HCT116 (cell line): Measurements from ENCODE around the gene GLRX3. TPM values are rescaled to one million over a fixed set of nuclear protein-coding genes. Genes with fewer than 3 reads are reported as not detected.

Experiments
- ATAC-seq: fragments of 200-7000 bp; cut with Tn5 transposase; 2 replicates; pipeline ENCODE4 v1.9.1; 2020; ENCODE audit warnings: mild to moderate bottlenecking, moderate library complexity
- BruUV-seq: library from RNA; stranded (reverse); fragments of 400-500 nt; replicated peaks from 2 replicates; lab custom pipeline; 2021; lab: Mats Ljungman, UMichigan
- CTCF ChIA-PET: fragments of 300-600 bp; sonication (Branson Sonifier 250); formaldehyde crosslinking; loops from one replicate; lab custom pipeline; 2021; ENCODE audit warnings: antibody characterized with exemption; lab: Charles Lee
- POLR2A ChIA-PET: fragments of 300-600, 350-600 bp; sonication (Branson Sonifier 250); formaldehyde crosslinking; loops from one replicate; lab custom pipeline; 2021; ENCODE audit warnings: antibody characterized with exemption; lab: Charles Lee
- RAD21 ChIA-PET, 2 experiments: fragments of 300-600 bp; sonication (Branson Sonifier 250); formaldehyde crosslinking; loops; one replicate each; lab custom pipeline; 2023; ENCODE audit warnings: low total read pairs in 2 of 2; ENCODE audit not compliant: uncharacterized antibody in 2 of 2, unreplicated experiment in 2 of 2, low non-redundant PET in 1 of 2; lab: Charles Lee
- DNase-seq: peaks from one replicate; pipeline ENCODE4 v3.0.0-alpha.2; 2010; ENCODE audit warnings: low read depth, low spot score
- H2AFZ ChIP-seq: fragments of 200-600 bp; shearing (Covaris generic), sonication (generic); 2 replicates; pipeline ENCODE4 v1.6.1; 2017; ENCODE audit warnings: low read depth, mixed run types, mixed read lengths, antibody characterized with exemption, low read length; ENCODE audit not compliant: poor library complexity, severe bottlenecking
- H3K27ac ChIP-seq: 2 replicates; pipeline ENCODE4 v1.5.1; 2012; ENCODE audit warnings: low read depth, low read length
- H3K27me3 ChIP-seq: fragments of 200-600 bp; sonication (generic); 2 replicates; pipeline ENCODE4 v1.6.1; 2016; ENCODE audit warnings: mixed run types, low read length, mixed read lengths; ENCODE audit not compliant: insufficient read depth
- H3K36me3 ChIP-seq, 2 experiments: fragments of 200-500 bp in 1 of 2; fragments of 200-600 bp in 1 of 2; sonication (Bioruptor generic) in 1 of 2; sonication (generic) in 1 of 2; 2 replicates each; pipeline versions ENCODE4 v1.5.1 to v1.6.1; 2014 to 2016; ENCODE audit warnings: low read length in 2 of 2, inconsistent platforms in 1 of 2, mixed read lengths in 1 of 2, mixed run types in 1 of 2; ENCODE audit not compliant: insufficient read depth in 2 of 2, control insufficient read depth in 1 of 2
- H3K4me1 ChIP-seq, 2 experiments: fragments of 200-600 bp in 1 of 2; sonication (generic) in 1 of 2; 2 replicates each; pipeline versions ENCODE4 v1.5.1 to v1.6.1; 2012 to 2017; ENCODE audit warnings: low read length in 2 of 2, inconsistent platforms in 1 of 2, mild to moderate bottlenecking in 1 of 2, mixed read lengths in 1 of 2, mixed run types in 1 of 2, moderate library complexity in 1 of 2; ENCODE audit not compliant: insufficient read depth in 2 of 2, control insufficient read depth in 1 of 2
- H3K4me2 ChIP-seq: fragments of 200-600 bp; sonication (generic); 2 replicates; pipeline ENCODE4 v1.6.1; 2017; ENCODE audit warnings: mixed run types, low read length, mixed read lengths
- H3K4me3 ChIP-seq, 2 experiments: fragments of 200-600 bp in 1 of 2; sonication (generic) in 1 of 2; replicated peaks in 1 of 2; 2 replicates each; pipeline ENCODE4 v1.5.1; 2011 to 2016; ENCODE audit warnings: low read length in 2 of 2, control low read depth in 1 of 2, low read depth in 1 of 2, mild to moderate bottlenecking in 1 of 2, mixed read lengths in 1 of 2, mixed run types in 1 of 2
- H3K79me2 ChIP-seq: fragments of 200-600 bp; sonication (generic); 2 replicates; pipeline ENCODE4 v1.6.1; 2017; ENCODE audit warnings: mild to moderate bottlenecking, mixed run types, low read length, moderate library complexity, mixed read lengths; ENCODE audit not compliant: insufficient read depth
- H3K9ac ChIP-seq: fragments of 200-600 bp; sonication (generic); 2 replicates; pipeline ENCODE4 v1.6.1; 2016; ENCODE audit warnings: low read length, mixed read lengths
- H3K9me2 ChIP-seq: fragments of 200-600 bp; sonication (generic), shearing (Covaris generic); 2 replicates; pipeline ENCODE4 v1.6.1; 2017; ENCODE audit warnings: mixed run types, mild to moderate bottlenecking, moderate library complexity; ENCODE audit not compliant: insufficient read depth
- H3K9me3 ChIP-seq, 2 experiments: fragments of 200-500 bp in 1 of 2; fragments of 200-600 bp in 1 of 2; sonication (Bioruptor generic) in 1 of 2; sonication (generic) in 1 of 2; 2 replicates each; pipeline ENCODE4 v1.6.1; 2014 to 2017; ENCODE audit warnings: low read length in 2 of 2, mixed read lengths in 2 of 2, inconsistent platforms in 1 of 2, low read depth in 1 of 2, mild to moderate bottlenecking in 1 of 2, mixed run types in 1 of 2, moderate library complexity in 1 of 2; ENCODE audit not compliant: control insufficient read depth in 1 of 2, insufficient read depth in 1 of 2
- H4K20me1 ChIP-seq: fragments of 200-600 bp; sonication (generic), shearing (Covaris generic); 2 replicates; pipeline ENCODE4 v1.6.1; 2017; ENCODE audit warnings: mixed run types, mild to moderate bottlenecking, moderate library complexity; ENCODE audit not compliant: insufficient read depth
- CEBPB ChIP-seq: IDR thresholded peaks from 2 replicates; pipeline ENCODE4 v1.6.1; 2012; ENCODE audit warnings: low read depth
- EZH2 ChIP-seq: fragments of 200-600 bp; sonication (generic); IDR thresholded peaks from 2 replicates; pipeline ENCODE4 v1.6.1; 2017; ENCODE audit warnings: antibody characterized with exemption, mixed run types
- FOSL1 ChIP-seq: IDR thresholded peaks from 2 replicates; pipeline ENCODE4 v1.6.1; 2012; ENCODE audit warnings: low read depth
- JUND ChIP-seq: IDR thresholded peaks from 2 replicates; pipeline ENCODE4 v1.6.1; 2012
- POLR2A ChIP-seq: IDR thresholded peaks from 2 replicates; pipeline ENCODE4 v1.7.0; 2011; ENCODE audit warnings: borderline replicate concordance; ENCODE audit not compliant: insufficient read depth, insufficient read length; ENCODE audit errors: extremely low read depth
- POLR2AphosphoS5 ChIP-seq: IDR thresholded peaks from 2 replicates; pipeline ENCODE4 v1.6.1; 2011; ENCODE audit warnings: mild to moderate bottlenecking, low read depth, low read length, moderate library complexity
- SP1 ChIP-seq: IDR thresholded peaks from 2 replicates; pipeline ENCODE4 v1.6.1; 2012; ENCODE audit warnings: low read depth
- SRF ChIP-seq: IDR thresholded peaks from 2 replicates; pipeline ENCODE4 v1.6.1; 2012; ENCODE audit warnings: low read depth
- TCF7L2 ChIP-seq: IDR thresholded peaks from 2 replicates; pipeline ENCODE4 v1.7.0; 2011; ENCODE audit warnings: borderline replicate concordance, inconsistent platforms; ENCODE audit not compliant: insufficient read depth, insufficient read length; ENCODE audit errors: extremely low read depth
- YY1 ChIP-seq: IDR thresholded peaks from 2 replicates; pipeline ENCODE4 v1.6.1; 2011; ENCODE audit warnings: low read length, low read depth, moderate library complexity, mild to moderate bottlenecking; ENCODE audit not compliant: insufficient replicate concordance; ENCODE audit errors: extremely low read depth
- ZNF274 ChIP-seq: fragments of 200-500 bp; sonication (Bioruptor generic); IDR thresholded peaks from 2 replicates; pipeline ENCODE4 v1.6.1; 2014; ENCODE audit warnings: mild to moderate bottlenecking, low read depth, low read length, inconsistent platforms
- intact Hi-C: fragments of 100-400 bp; cut with micrococcal nuclease; formaldehyde crosslinking; loops from 2 replicates; pipeline ENCODE4 v1.10.0; 2022
- total RNA-seq: library from RNA; stranded (reverse); gene quantifications from one replicate; pipeline ENCODE4 v1.2.1, GENCODE V29; 2021; ENCODE audit not compliant: unreplicated experiment
- TF ChIP-seq, protein P1 (sequence below), 3 experiments: fragments of 200-600 bp in 1 of 3; sonication (generic) in 1 of 3; IDR thresholded peaks in 2 of 3; conservative IDR thresholded peaks in 1 of 3; 2 replicates each; pipeline ENCODE4 v1.5.1; 2012 to 2017; ENCODE audit warnings: low read depth in 2 of 3, low read length in 2 of 3, antibody characterized with exemption in 1 of 3, borderline replicate concordance in 1 of 3, control low read depth in 1 of 3, mild to moderate bottlenecking in 1 of 3, mixed read lengths in 1 of 3, mixed run types in 1 of 3, moderate library complexity in 1 of 3; ENCODE audit not compliant: insufficient read depth in 1 of 3
- TF ChIP-seq, protein P2 (sequence below): IDR thresholded peaks from 2 replicates; pipeline ENCODE4 v1.6.1; 2012; ENCODE audit warnings: low read depth

Gene GLRX3
- total RNA-seq, 1 experiment from 2014 or later = 59.1 TPM

DNA sequence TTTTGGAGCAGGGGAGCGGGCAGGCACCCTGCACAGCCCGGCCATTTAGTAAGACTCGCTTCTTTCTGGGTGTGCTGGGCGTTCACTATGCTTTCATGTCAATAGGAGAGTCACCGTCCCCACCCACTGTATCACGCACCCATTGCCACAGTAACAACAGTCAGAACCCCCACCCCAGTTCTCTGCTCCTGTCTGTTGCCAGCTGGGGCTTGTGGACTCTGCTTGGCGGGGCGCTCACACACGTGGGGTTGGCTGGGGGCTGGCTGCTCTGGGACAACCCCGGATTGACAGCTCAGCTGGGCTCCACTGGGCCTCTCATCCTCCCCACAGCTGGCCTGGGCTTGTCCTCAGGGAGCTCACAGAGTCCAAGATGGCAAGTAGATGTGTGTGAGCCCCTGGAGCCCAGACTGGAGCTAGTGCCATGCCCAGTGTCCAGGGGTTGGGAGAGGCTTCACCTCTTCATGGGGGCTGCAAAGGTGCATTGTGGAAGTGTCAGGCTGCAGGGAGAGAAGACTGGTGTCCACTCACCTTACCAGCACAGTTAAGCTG lies 59.6 kb downstream of the GLRX3 start:
- no peak overlapping the region for H3K27ac ChIP-seq
- intact Hi-C loops = no loop called here
- H3K4me1 ChIP-seq = no peaks in the 10 kb centered on the region
- H3K9me2 ChIP-seq = no peaks in the 10 kb centered on the region
- H3K4me3 ChIP-seq = no peak overlapping the region
- no peaks in the 10 kb centered on the region for H3K36me3 ChIP-seq
- ChIA-PET RAD21 (no interaction called here), POLR2A (no interaction called here), CTCF (no interaction called here)
- H3K4me2 ChIP-seq = no peak overlapping the region
- no peak overlapping the region for H3K9ac ChIP-seq
- BruUV-seq = no TSS peak
- H3K27me3 ChIP-seq = no peaks in the 10 kb centered on the region
- TF ChIP-seq JUND (no peak), CEBPB (no peak), SP1 (no peak), EZH2 (no peak), ZNF274 (no peak), POLR2A (no peak), POLR2AphosphoS5 (no peak), TCF7L2 (no peak), FOSL1 (no peak), YY1 (no peak), SRF (no peak)
- TF ChIP-seq, protein P1, sequence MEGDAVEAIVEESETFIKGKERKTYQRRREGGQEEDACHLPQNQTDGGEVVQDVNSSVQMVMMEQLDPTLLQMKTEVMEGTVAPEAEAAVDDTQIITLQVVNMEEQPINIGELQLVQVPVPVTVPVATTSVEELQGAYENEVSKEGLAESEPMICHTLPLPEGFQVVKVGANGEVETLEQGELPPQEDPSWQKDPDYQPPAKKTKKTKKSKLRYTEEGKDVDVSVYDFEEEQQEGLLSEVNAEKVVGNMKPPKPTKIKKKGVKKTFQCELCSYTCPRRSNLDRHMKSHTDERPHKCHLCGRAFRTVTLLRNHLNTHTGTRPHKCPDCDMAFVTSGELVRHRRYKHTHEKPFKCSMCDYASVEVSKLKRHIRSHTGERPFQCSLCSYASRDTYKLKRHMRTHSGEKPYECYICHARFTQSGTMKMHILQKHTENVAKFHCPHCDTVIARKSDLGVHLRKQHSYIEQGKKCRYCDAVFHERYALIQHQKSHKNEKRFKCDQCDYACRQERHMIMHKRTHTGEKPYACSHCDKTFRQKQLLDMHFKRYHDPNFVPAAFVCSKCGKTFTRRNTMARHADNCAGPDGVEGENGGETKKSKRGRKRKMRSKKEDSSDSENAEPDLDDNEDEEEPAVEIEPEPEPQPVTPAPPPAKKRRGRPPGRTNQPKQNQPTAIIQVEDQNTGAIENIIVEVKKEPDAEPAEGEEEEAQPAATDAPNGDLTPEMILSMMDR (IDR thresholded peaks at IDR 0.05 in 2 of 3, conservative IDR thresholded peaks at IDR 0.05 in 1 of 3; ENCODE audit: borderline replicate concordance in 1 of 3, insufficient read depth in 1 of 3, low read depth in 2 of 3, low read length in 2 of 3) = no peak
- TF ChIP-seq, protein P2, sequence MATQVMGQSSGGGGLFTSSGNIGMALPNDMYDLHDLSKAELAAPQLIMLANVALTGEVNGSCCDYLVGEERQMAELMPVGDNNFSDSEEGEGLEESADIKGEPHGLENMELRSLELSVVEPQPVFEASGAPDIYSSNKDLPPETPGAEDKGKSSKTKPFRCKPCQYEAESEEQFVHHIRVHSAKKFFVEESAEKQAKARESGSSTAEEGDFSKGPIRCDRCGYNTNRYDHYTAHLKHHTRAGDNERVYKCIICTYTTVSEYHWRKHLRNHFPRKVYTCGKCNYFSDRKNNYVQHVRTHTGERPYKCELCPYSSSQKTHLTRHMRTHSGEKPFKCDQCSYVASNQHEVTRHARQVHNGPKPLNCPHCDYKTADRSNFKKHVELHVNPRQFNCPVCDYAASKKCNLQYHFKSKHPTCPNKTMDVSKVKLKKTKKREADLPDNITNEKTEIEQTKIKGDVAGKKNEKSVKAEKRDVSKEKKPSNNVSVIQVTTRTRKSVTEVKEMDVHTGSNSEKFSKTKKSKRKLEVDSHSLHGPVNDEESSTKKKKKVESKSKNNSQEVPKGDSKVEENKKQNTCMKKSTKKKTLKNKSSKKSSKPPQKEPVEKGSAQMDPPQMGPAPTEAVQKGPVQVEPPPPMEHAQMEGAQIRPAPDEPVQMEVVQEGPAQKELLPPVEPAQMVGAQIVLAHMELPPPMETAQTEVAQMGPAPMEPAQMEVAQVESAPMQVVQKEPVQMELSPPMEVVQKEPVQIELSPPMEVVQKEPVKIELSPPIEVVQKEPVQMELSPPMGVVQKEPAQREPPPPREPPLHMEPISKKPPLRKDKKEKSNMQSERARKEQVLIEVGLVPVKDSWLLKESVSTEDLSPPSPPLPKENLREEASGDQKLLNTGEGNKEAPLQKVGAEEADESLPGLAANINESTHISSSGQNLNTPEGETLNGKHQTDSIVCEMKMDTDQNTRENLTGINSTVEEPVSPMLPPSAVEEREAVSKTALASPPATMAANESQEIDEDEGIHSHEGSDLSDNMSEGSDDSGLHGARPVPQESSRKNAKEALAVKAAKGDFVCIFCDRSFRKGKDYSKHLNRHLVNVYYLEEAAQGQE = no peak
- no peak overlapping the region for H2AFZ ChIP-seq
- DNase-seq (no peak), ATAC-seq (no peak)
- H4K20me1 ChIP-seq = no peaks in the 10 kb centered on the region
- no peaks in the 10 kb centered on the region for H3K79me2 ChIP-seq
- H3K9me3 ChIP-seq = no peaks in the 10 kb centered on the region
